ENCODE data around the gene INSC.

GRCh38 chr11:15115686-15116085 lies 963 bp downstream of the INSC start:
- TF ChIP-seq CTCF (IDR thresholded peaks at IDR 0.05; ENCODE audit: low read length) (no peak), EZH2 (IDR thresholded peaks at IDR 0.05; ENCODE audit: borderline replicate concordance, low read length) (no peak)

Data from OCI-LY1 (cell line).